Activated CD4-positive, alpha-beta memory T cell treated with anti-CD3 and anti-CD28 coated beads for 36 hours (primary cell): ENCODE results near the gene ACAP2. TPM values are rescaled to one million over a fixed set of nuclear protein-coding genes. Genes with fewer than 3 reads are reported as not detected.
"Not testable (repeated sequence)": the region's sequence is repeated elsewhere in the genome, so short reads cannot be mapped to it uniquely, and the experiment has no call there.

Source experiments
- CTCF ChIA-PET: fragments of 350-600 bp; sonication (Branson Sonifier 250); formaldehyde crosslinking; loops from one replicate; lab custom pipeline; 2021; ENCODE audit warnings: antibody characterized with exemption, inconsistent platforms; lab: Charles Lee
- POLR2A ChIA-PET: fragments of 350-600 bp; sonication (Branson Sonifier 250); formaldehyde crosslinking; loops from one replicate; lab custom pipeline; 2021; ENCODE audit warnings: antibody characterized with exemption; lab: Charles Lee
- DNase-seq: peaks from one replicate; pipeline ENCODE4 v3.0.0-alpha.2; 2020
- H3K27ac Mint-ChIP-seq: one replicate; pipeline ENCODE4 v1.8.0; 2021; ENCODE audit warnings: mixed read lengths
- H3K27me3 Mint-ChIP-seq: one replicate; pipeline ENCODE4 v1.8.0; 2021; ENCODE audit warnings: mixed read lengths
- H3K36me3 Mint-ChIP-seq: one replicate; pipeline ENCODE4 v1.8.0; 2021; ENCODE audit warnings: mixed read lengths
- H3K4me1 Mint-ChIP-seq: one replicate; pipeline ENCODE4 v1.8.0; 2021; ENCODE audit warnings: low read depth, mixed read lengths
- H3K4me3 Mint-ChIP-seq: one replicate; pipeline ENCODE4 v1.8.0; 2021; ENCODE audit warnings: mild to moderate bottlenecking, mixed read lengths
- H3K9me3 Mint-ChIP-seq: one replicate; pipeline ENCODE4 v1.8.0; 2021; ENCODE audit warnings: mixed read lengths
- intact Hi-C: fragments of 100-400 bp; cut with micrococcal nuclease; formaldehyde crosslinking; loops from one replicate; pipeline ENCODE4 v1.15.1; 2023
- total RNA-seq, 2 experiments: library from RNA; stranded (reverse); gene quantifications; one replicate each; pipeline ENCODE4 v1.2.3, GENCODE V29; 2021

Gene ACAP2
- total RNA-seq = 10 to 100 TPM; 45.0 to 47.0 TPM

- no peaks in the 10 kb centered on the region for H3K27me3 Mint-ChIP-seq
- peak within 1 kb of the TSS; percentile 91 for H3K27ac Mint-ChIP-seq
- peaks cover 39% of the 10 kb centered on the region for H3K4me1 Mint-ChIP-seq
- no peaks in the 10 kb centered on the region for H3K36me3 Mint-ChIP-seq
- CTCF ChIA-PET = interaction anchor here (0.5 to 4.7 kb wide), 3 partner anchors 17 to 172 kb away, joined by 3 to 49 read pairs (median 4); partner anchors contain the start of gene XXYLT1
- H3K9me3 Mint-ChIP-seq = no peaks in the 10 kb centered on the region
- peak within 1 kb of the TSS; percentile 92 for H3K4me3 Mint-ChIP-seq
- DNase-seq = peak; percentile 99
- POLR2A ChIA-PET = interaction anchor here (0.6 to 2.2 kb wide), 5 partner anchors 14 to 171 kb away, joined by 3 to 8 read pairs (median 5); partner anchors contain the start of gene XXYLT1
- intact Hi-C loops = loop anchor here (1.0 to 10.0 kb wide), 6 partner anchors 36 to 758 kb away; partner anchors contain the start of genes FAM43A, PPP1R2 and XXYLT1
These were observed at the start of gene ACAP2 for GRCh38 chr3:195442573-195443390. Gene ACAP2 (minus strand): TSS chr3:195443020. CDS start chr3:195442847, 173 bp downstream.

- no peaks in the 10 kb centered on the region for H3K9me3 Mint-ChIP-seq
- no peak overlapping the region for H3K27ac Mint-ChIP-seq
- CTCF ChIA-PET = no interaction called here
- H3K4me1 Mint-ChIP-seq = no peaks in the 10 kb centered on the region
- no peaks in the 10 kb centered on the region for H3K36me3 Mint-ChIP-seq
- no peak overlapping the region for H3K4me3 Mint-ChIP-seq
- intact Hi-C loops = no loop called here
- peaks cover 5% of the 10 kb centered on the region for H3K27me3 Mint-ChIP-seq
- POLR2A ChIA-PET = no interaction called here
- no peak for DNase-seq
These were observed 32.8 kb upstream of the ACAP2 start for GRCh38 chr3:195475614-195476013.

GRCh38 chr3:195475116-195475515, 32.3 kb upstream of the ACAP2 start:
- H3K36me3 Mint-ChIP-seq, H3K4me3 Mint-ChIP-seq, H3K27me3 Mint-ChIP-seq, H3K9me3 Mint-ChIP-seq, intact Hi-C loops, POLR2A ChIA-PET, H3K4me1 Mint-ChIP-seq, CTCF ChIA-PET, H3K27ac Mint-ChIP-seq, DNase-seq: not testable (repeated sequence)

GRCh38 chr3:195468841-195469240, 26.0 kb upstream of the ACAP2 start:
- ChIA-PET POLR2A (no interaction called here), CTCF (no interaction called here)
- H3K4me1 Mint-ChIP-seq = peaks cover 14% of the 10 kb centered on the region
- DNase-seq = no peak
- H3K36me3 Mint-ChIP-seq = peaks cover 4% of the 10 kb centered on the region
- no peaks in the 10 kb centered on the region for H3K27me3 Mint-ChIP-seq
- no peak overlapping the region for H3K4me3 Mint-ChIP-seq
- peaks cover 16% of the 10 kb centered on the region for H3K9me3 Mint-ChIP-seq
- intact Hi-C loops = loop anchor here (5.0 kb wide), 1 partner anchor 62 kb away; no protein-coding TSS in a partner anchor
- peak overlapping the region; percentile 66 for H3K27ac Mint-ChIP-seq

- peak; percentile 30 for DNase-seq
- intact Hi-C loops = loop anchor here (5.0 kb wide), 1 partner anchor 61 kb away; no protein-coding TSS in a partner anchor
- Mint-ChIP-seq H3K36me3 (peaks cover 4% of the 10 kb centered on the region), H3K4me3 (no peak overlapping the region), H3K9me3 (peaks cover 16% of the 10 kb centered on the region), H3K27me3 (no peaks in the 10 kb centered on the region), H3K27ac (peak overlapping the region; percentile 66), H3K4me1 (peaks cover 14% of the 10 kb centered on the region)
- POLR2A ChIA-PET = no interaction called here
- CTCF ChIA-PET = no interaction called here
These were observed 25.6 kb upstream of the ACAP2 start for GRCh38 chr3:195468391-195468776.

- Mint-ChIP-seq H3K27ac (peak overlapping the region; percentile 66), H3K27me3 (no peaks in the 10 kb centered on the region), H3K4me1 (peaks cover 14% of the 10 kb centered on the region), H3K9me3 (peaks cover 16% of the 10 kb centered on the region), H3K36me3 (peaks cover 4% of the 10 kb centered on the region), H3K4me3 (no peak overlapping the region)
- CTCF ChIA-PET = interaction anchor here (0.6 kb wide), 1 partner anchor 829 kb away, joined by 3 read pairs; no protein-coding TSS in a partner anchor
- POLR2A ChIA-PET = no interaction called here
- intact Hi-C loops = loop anchor here (5.0 kb wide), 1 partner anchor 61 kb away; no protein-coding TSS in a partner anchor
- DNase-seq = no peak
These were observed 25.0 kb upstream of the ACAP2 start for GRCh38 chr3:195467641-195468390.

- POLR2A ChIA-PET = no interaction called here
- Mint-ChIP-seq H3K9me3 (peaks cover 16% of the 10 kb centered on the region), H3K4me3 (no peak overlapping the region), H3K4me1 (peaks cover 14% of the 10 kb centered on the region), H3K27me3 (no peaks in the 10 kb centered on the region), H3K36me3 (peaks cover 4% of the 10 kb centered on the region), H3K27ac (no peak overlapping the region)
- CTCF ChIA-PET = no interaction called here
- DNase-seq = no peak
- intact Hi-C loops = loop anchor here (5.0 kb wide), 1 partner anchor 59 kb away; no protein-coding TSS in a partner anchor
These were observed 23.4 kb upstream of the ACAP2 start for GRCh38 chr3:195466251-195466650.

GRCh38 chr3:195462922-195463321, 20.1 kb upstream of the ACAP2 start:
- CTCF ChIA-PET, H3K27me3 Mint-ChIP-seq, H3K27ac Mint-ChIP-seq, H3K36me3 Mint-ChIP-seq, DNase-seq, H3K4me3 Mint-ChIP-seq, POLR2A ChIA-PET, H3K9me3 Mint-ChIP-seq, intact Hi-C loops: not testable (repeated sequence)
- H3K4me1 Mint-ChIP-seq = peaks cover 12% of the 10 kb centered on the region

GRCh38 chr3:195462308-195462610, 19.4 kb upstream of the ACAP2 start:
- POLR2A ChIA-PET = no interaction called here
- CTCF ChIA-PET = no interaction called here
- no peak for DNase-seq
- H3K27ac Mint-ChIP-seq = no peak overlapping the region
- intact Hi-C loops = no loop called here
- no peaks in the 10 kb centered on the region for H3K9me3 Mint-ChIP-seq
- no peaks in the 10 kb centered on the region for H3K36me3 Mint-ChIP-seq
- H3K27me3 Mint-ChIP-seq = no peaks in the 10 kb centered on the region
- H3K4me3 Mint-ChIP-seq = no peak overlapping the region
- peaks cover 9% of the 10 kb centered on the region for H3K4me1 Mint-ChIP-seq

- no peak overlapping the region for H3K4me3 Mint-ChIP-seq
- H3K27me3 Mint-ChIP-seq = no peaks in the 10 kb centered on the region
- no peak for DNase-seq
- POLR2A ChIA-PET = no interaction called here
- intact Hi-C loops = no loop called here
- no peaks in the 10 kb centered on the region for H3K36me3 Mint-ChIP-seq
- CTCF ChIA-PET = no interaction called here
- H3K27ac Mint-ChIP-seq = no peak overlapping the region
- no peaks in the 10 kb centered on the region for H3K9me3 Mint-ChIP-seq
- peaks cover 9% of the 10 kb centered on the region for H3K4me1 Mint-ChIP-seq
These were observed 18.9 kb upstream of the ACAP2 start for GRCh38 chr3:195461594-195462307.

- H3K4me1 Mint-ChIP-seq = peaks cover 11% of the 10 kb centered on the region
- intact Hi-C loops = no loop called here
- no peaks in the 10 kb centered on the region for H3K9me3 Mint-ChIP-seq
- H3K27me3 Mint-ChIP-seq = no peaks in the 10 kb centered on the region
- no peaks in the 10 kb centered on the region for H3K36me3 Mint-ChIP-seq
- H3K4me3 Mint-ChIP-seq = no peak overlapping the region
- H3K27ac Mint-ChIP-seq = no peak overlapping the region
- DNase-seq = no peak
- ChIA-PET CTCF (interaction anchor here (1.3 to 2.1 kb wide), 2 partner anchors 17 to 189 kb away, joined by 3 to 14 read pairs; partner anchors contain the start of genes ACAP2 and XXYLT1), POLR2A (interaction anchor here (0.6 kb wide), 1 partner anchor 18 kb away, joined by 3 read pairs; no protein-coding TSS in a partner anchor)
These were observed 17.4 kb upstream of the ACAP2 start for GRCh38 chr3:195460091-195460713.
